M059J (cell line): ENCODE measurements around the gene SLC25A5. TPM values are rescaled to one million over a fixed set of nuclear protein-coding genes. Genes with fewer than 3 reads are reported as not detected.
"Not testable (repeated sequence)": the region's sequence is repeated elsewhere in the genome, so short reads cannot be mapped to it uniquely, and the experiment has no call there.

Source experiments
- DNase-seq: peaks from one replicate; pipeline ENCODE4 v3.0.0-alpha.2; 2012; ENCODE audit warnings: low read depth
- total RNA-seq: library from RNA; depleted of rRNA; stranded (reverse); fragments of >200 nt; shearing (Covaris generic); gene quantifications from 2 replicates; pipeline ENCODE4 v1.2.3, GENCODE V29; 2014

SLC25A5 gene
- total RNA-seq, 1 experiment from 2014 or later, result 956 TPM

DNA sequence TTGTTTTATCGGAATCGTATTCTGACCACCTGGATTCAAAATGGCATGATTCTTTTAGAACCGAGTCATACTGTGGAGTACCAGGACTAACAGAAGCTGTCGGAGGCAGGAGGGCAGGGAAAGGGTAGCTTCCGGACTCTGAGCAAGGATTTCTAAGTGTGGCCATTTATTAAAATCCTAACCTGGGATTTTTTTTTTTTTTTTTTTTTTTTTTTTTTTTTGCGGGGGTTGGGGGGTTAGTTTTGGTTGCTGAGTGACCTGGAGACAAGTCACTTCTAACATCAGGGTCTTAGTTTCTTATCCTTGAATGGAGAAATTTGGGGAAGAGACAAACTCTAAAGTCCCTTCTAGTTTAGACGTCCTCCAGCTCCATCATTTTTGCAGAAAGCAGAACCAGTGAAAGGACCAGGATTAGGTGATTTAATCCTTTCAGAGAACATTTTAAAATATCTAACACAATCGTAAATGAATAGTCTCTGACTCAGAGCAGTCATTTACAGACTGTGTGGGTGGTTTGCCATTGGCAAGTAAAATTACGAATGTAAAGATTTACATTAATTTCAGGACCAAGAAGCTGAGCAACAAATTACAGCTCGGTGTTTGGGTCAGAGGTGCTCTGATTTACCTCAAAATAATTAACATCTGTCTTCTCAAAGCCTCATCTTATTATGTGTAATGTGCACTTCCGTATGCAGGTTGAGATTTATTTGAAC is 7.3 kb downstream of the SLC25A5 start:
- DNase-seq, result peak; percentile 15

DNA sequence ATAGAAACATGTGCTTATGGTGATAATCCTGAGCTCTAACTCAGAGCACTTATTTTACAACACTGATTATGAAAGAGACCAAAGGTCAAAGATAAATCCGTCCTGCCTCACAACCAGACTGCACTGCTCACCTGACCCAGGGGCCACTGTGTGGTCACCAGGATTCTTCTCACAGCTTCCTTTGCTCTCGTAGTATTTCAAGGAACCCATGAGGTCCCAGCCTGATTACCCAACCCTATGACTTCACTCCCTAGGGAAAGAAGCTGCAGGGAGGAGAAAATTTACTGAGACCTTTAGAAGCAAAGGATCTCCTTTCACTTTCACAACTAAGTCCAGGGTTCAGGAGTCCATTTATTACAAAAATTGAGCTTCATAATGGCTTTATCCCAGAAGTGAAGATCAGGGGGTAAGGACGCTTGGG is 9.6 kb downstream of the SLC25A5 start:
- DNase-seq, result peak; percentile 86

DNA sequence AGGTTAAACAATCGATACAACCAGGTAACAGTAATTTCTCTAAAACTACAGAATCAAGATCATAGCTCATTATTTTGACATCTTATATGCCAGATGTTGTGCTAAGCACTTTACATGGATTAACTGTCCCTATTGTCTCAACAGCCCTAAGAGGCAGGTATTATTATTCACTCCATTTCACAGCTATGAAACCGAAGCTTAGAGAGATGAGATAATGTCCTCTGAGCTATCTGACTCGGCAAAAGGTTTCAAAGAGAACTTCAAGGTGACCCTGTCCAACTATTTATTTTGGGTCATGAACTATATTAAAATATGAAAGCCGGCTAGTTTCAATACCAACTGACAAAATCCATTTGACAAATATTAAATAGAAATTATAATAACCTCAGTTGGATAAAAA is 10.3 kb downstream of the SLC25A5 start:
- DNase-seq, result no peak

DNA sequence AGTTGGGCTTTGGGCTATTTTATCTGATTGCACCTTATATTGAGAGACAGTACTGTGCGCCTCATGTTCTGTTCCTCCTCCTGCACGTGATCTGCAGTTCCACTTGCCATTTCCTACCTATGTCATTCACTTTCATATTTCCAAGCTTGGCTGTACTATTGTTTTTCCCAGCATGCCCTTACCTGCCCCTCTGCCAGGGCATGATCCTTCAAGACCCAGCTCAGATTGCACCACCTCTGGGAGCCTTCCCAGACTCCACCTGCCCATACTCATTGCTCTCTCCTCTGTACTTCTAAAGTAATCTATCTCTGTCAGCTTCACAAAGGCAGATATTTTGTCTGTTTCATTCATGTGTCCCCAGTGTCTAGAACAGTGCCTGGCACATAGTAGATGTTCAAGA is 11.6 kb downstream of the SLC25A5 start:
- no peak for DNase-seq

DNA sequence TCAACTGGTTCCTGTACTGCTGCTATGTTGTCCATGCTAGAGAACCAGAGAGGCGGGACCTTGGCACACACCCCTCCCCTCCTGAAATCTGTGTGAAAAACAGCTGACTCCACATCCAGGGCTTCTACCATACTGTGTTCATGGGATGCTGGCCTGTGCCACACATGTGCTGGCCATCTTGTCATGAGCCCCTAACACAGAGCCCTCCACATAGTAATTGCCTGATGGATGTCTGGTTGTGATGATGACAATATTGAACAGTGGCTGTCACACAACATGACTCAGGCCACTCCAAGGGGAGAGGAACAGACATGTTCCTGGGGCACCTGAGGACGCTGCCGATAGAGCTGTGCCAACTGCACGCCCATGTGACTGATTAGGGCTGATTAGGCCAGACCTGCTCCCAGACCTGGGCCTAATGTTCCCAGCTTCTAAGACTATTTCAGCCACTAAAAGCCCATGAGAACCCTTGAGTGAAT is 13.1 kb downstream of the SLC25A5 start:
- DNase-seq, result no peak

DNA sequence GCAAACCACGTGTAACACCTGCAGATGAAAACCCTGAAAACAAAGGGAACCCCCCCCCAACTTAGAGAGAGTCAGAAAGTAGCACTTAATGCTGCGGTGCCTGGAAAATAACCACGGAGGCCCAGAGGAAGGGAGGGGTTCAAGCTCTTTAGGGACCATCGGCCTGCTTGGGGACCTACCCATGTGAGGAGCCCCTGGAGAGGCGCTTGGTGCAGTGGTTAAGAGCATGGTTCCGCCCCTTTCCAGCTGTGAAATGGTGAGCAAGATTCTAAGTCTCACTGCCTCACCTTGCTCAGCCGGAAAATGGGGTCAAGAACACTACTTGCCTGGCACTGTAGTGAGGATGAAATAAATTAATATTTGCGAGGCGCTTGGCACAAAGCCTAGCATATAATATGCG is 13.8 kb downstream of the SLC25A5 start:
- DNase-seq, result no peak

DNA sequence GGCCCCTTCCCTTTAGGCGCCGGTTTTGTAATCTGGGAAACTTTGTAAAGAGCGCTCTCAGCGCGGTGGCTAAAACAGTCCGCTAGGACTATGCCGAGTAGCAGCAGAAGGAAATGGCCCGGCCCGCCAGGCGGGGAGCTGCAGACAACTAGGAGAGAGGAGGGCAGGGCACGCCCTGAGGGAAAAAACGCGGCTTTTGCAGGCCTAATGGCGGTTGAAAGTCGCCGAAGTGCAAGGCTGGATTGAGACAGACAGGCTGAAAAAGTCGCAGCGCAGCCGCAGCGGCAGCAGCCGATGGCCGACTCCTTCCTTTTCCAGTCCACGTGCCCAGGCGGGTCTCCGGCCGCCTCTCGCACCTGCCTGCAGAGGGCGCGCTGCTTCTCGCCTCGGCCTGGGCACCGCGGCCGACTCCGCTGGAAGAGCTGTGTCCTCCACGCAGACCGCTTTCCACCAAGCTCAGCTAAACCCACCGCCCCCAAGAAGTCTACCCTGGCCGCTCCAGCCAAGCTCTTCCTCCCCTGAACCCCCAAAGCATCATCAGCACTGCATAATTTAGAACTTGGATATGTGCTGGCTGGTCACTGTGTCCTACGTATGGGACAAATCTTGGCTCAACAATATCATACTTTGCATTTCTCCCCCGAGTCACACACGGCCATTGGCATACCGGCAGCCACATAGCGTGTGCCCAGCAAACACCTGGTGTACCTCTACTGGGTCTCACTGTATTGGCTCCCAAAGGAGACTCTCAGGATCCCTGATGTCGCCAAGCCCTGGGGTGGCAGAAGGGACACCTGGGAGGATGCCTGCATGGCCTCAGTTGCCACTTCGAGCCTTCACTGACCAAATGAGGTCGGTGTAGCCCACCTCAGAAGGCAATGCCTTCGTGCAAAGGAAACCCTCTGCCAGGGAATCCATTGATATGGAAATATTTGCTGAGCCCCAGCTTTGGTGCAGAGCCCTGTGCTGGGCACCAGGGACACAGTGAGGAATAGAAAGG is 14.5 kb downstream of the SLC25A5 start:
- DNase-seq, result peak; percentile 82

DNA sequence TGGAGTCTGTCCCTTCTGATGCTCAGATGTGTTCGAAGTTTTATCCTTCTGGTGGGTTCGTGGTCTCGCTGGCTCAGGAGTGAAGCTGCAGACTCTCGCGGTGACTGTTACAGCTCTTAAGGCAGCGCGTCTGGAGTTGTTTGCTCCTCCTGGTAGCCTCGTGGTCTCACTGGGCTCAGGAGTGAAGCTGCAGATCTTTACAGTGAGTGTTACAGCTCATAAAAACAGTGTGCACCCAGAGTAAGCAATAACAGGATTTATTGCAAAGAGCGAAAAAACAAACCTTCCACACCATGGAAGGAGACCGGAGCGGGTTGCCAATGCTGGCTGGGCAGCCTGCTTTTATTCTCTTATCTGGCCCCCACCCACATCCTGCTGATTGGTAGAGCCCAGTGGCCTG is 18.5 kb downstream of the SLC25A5 start:
- DNase-seq, result no peak

DNA sequence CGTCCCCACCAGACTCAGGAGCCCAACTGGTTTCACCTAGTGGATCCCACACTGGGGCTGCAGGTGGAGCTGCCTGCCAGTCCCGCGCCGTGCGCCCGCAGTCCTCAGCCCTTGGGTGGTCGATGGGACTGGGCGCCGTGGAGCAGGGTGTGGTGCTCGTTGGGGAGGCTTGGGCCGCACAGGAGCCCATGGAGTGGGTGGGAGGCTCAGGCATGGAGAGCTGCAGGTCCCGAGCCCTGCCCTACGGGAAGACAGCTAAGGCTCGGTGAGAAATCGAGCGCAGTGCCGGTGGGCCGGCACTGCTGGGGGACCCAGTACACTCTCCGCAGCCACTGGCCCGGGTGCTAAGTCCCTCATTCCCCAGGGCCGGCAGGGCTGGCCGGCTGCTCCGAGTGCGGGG is 19.5 kb downstream of the SLC25A5 start:
- not testable (repeated sequence) for DNase-seq

DNA sequence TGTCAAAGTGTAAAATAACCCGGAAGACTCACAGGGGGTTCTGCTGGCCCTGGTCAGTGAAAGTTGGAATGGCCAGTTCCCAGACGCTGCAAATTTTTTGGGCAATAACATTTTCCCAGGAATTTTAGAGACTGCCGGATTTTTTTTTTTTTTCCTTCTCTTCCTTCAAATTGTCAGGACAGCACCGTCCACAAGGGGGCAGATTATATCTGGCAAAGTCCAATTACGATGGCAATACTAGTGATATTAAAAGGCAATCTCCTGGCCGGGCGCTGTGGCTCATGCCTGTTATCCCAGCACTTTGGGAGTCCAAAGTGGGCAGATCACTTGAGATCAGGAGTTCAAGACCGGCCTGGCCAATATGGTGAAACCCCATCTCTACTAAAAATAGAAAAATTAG is 20.5 kb downstream of the SLC25A5 start:
- peak; percentile 66 for DNase-seq

DNA sequence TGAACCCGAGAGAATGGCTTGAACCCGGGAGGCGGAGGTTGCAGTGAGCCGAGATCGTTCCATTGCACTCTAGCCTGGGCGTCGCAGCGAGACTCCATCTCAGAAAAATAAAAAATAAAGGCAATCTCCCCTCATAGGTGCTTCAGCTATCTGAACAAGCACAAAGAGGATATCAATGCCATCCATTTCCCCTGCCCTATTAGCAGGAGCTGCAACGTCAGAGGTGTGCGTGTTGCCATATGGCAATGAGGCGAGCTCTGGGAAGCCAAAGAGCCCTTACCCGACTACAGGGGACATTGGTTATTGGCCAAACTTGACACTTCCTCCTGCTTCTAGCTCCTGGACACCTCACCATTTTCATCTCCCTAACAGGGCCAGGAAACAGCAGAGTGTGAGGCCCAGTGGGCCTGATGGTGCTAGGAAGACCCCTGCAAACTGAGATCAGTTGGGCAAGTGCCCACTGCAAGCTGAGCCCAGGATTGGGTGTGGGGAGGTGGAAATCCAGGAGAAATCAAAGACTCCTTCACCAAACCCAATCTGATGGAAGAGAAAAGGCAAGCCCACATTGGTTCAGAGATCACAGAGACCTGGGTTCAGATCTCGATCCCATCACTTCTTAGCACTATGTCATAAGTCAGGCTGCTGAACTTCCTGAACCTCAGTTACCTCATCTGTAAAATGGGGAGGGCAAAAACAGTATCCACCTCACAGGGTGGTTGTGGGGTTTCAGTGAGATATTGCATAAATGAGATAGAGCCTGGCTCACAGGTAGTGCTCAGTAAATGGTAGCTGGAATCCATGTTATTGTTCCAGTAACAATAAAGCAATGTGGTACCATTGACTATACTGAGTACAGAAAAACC is 21.2 kb downstream of the SLC25A5 start:
- DNase-seq, result no peak

DNA sequence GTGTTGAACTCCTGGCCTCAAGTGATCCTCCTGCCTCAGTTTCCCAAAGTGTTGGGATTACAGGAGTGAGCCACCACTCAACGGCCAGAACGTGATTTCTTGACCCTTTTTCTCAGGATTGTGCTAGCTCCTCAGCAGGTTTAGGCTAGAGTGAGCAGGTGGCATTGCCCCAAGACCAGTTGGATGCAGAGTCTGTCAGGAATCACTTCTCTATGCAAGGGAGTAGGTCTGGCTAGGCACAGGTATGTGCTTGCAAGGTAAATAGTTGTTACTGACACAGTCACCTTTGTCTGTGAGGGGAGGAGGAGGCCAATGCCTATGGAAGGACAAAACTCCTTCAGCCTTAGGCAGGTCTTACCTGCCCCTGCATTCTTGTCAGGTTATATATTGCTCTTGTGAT is 24.2 kb downstream of the SLC25A5 start:
- no peak for DNase-seq

DNA sequence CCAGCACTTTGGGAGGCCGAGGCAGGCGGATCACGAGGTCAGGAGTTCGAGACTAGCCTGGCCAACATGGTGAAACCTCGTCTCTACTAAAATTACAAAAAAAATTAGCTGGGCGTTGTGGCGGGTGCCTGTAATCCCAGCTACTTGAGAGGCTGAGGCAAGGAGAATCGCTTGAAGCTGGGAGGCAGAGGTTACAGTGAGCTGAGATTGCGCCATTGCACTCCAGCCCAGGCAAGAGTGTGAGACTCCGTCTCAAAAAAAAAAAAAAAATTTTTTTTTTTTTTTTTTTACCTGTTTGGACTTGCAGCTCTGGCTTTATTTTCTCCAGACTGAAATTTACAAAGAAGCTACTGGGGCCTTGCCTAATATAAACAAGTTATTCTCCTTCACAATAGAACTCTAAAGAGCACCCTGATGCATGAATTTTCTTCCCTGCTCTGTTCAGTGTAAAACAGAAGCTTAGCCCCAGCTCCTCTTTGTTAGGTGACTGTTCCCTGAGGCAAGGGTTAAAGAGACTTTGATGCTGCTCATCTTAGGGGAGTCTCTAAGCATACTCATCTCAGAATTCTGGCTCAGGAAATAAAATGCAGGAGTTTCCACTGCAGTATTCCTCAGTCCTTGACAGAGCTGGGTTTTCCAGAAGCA is 25.7 kb downstream of the SLC25A5 start:
- DNase-seq, result not testable (repeated sequence)

DNA sequence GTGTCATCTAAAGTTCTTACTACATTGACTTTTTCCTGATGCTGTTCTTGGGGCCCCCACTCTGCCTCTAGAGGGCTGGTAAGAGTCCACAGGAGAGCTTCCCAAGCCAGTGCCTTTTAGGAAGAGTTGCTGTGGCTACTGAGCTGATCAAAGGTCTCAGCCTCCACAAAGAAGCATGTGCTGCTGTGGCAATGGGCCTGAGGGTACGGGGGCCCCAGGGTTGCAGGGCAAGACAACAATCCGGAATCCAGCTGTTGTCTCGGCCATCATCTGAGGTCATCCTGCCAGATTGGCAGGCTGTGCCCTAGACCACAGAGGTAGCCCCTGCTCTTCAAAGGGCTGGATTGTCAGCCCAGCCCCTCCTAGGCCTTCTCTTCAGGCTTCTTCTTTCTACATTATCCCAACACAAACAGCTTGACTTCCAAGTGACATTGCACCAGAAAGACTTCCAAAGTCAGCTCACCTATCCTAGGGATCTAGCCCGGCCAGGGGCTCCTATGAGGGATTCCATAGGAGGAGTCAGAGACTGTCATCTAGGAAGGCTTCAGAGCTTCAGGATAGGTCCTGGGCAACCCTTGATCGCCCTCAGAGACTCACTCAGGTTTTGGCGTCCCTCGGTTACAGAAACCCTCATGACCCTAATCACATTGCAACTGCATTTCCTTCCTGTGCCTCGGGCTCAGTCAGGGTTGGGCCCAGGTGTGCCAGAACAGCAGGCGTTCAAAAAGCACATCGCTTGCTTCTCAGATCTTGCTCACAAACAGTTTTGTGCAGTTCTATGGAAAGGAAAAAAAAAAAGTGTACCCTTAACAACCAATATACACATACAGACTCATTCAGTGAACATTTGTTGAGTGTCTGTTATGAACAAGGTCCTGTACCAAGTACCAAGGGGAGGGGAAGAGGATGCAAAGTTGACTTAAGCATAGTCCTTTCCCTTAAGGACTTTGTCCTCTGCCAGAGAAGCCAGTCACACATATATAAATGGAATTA is 27.8 kb downstream of the SLC25A5 start:
- no peak for DNase-seq

DNA sequence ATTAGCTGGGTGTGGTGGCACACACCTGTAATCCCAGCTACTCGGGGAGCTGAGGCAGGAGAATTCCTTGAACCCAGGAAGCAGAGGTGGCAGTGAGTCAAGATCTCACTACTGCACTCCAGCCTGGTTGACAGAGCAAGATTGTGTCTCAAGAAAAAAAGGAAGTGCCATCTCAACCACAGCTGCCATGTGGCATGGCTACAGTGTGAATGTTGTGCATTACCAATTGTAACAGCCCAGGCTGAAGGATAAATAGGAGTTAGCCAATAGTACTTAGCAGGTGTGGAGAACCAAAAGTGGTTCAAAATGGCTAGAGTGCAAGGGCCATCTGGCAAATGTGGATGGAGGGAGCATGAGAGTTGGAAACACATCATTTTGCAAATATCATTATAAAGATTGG is 28.9 kb downstream of the SLC25A5 start:
- DNase-seq, result no peak

DNA sequence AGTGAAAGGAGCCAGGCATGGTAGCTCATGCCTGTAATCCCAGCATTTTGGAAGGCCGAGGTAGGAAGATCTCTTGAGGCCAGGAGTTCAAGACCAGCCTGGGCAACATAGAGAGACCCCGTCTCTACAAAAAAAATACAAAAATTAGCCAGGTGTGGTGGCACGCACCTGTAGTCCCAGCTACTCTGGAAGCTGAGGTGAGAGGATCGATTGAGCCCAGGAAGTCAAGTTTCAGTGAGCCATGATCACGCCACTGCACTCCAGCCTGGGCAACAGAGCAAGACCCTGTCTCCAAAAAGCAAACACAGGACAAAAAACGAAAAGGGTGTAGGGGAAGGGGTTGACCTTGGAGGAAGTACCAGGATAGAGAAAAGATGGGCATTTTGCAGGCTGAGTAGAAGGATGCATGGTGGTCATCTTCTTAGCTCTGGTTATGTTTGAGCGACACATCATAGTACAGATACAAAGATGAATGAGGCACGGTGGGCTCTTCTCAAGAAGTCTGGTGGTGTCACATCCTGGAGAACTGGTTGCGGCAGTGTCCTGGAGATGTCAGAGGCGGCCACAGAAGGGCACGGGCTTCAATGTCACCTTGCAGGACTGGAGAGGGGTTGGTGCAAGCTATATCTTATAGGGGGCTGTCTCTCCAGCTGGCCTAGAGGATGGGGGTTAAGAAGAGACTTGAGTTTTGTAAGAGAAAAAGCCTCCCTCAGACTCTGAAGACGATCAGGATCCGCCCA is 32.0 kb downstream of the SLC25A5 start:
- no peak for DNase-seq

DNA sequence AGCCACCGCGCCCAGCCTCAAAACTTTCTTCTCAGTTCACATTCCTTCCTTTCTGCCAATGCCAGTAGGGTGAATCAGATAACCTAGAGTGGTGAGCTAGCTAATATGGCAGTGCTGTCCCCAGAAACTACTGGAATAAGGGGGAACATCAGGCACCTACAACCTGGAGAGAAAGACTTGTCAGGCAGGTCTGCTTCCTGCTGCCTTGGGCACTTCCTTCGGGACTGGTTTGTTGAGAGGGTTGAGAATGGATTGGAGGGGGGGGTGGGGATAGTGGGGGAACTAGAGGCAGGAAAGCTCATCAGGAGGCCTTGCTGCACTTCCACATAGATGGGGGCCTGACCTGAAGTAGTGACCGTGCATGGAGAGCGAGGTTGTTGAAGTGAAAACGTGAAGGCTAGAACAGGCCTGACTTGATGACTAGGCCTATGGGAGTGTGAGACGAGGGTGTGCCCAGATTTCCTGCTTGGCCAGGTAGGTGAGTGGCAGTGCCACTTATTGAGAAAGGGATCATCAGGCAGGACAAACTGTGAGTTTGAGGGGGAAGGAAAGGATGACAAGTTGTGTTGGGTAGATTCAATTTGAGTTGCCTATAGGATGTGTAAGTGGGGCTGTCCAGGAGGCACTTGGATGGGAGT is 33.4 kb downstream of the SLC25A5 start:
- DNase-seq, result peak; percentile 50

DNA sequence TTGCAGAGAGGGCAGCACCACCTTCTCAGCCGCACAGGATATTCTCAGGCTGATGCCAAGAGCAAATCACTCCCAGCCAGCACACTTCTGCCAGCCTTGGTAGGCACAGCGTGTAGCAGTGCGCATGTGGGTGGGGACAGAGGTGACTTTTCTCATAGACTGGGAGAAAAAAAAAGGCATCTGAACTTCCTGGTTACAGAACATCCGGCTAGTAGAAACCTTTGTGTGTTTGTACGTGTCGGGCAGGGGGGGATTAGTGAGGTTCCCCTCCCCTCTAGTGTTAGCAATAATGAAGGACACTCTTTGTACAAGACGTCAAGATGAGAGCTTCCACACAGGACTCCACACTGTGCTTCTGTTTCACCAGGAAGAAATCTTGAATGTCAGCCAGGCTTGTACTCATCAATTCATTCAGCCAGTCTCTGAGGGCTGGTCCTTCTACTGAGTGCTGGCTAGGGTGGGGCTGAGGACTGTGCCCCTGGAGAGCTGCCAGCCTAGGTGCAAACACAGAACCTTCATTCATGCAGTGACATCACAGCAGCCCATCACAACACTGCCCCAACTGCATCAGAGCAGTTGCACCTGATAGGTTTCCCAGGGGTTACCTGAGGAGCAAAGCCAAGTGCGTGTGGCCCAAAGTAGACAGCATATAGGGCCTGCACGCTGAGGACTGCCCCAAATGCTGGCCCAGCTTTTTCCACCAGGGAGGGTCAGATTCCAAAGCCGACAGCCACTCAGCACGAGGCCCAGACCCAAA is 34.7 kb downstream of the SLC25A5 start:
- DNase-seq, result peak; percentile 69
